ENCODE measurements around the gene IRAK3. TPM values are rescaled to one million over a fixed set of nuclear protein-coding genes. Genes with fewer than 3 reads are reported as not detected.

The IRAK3 gene
- total RNA-seq, 1 experiment from 2014 or later = 0.44 TPM

DNA sequence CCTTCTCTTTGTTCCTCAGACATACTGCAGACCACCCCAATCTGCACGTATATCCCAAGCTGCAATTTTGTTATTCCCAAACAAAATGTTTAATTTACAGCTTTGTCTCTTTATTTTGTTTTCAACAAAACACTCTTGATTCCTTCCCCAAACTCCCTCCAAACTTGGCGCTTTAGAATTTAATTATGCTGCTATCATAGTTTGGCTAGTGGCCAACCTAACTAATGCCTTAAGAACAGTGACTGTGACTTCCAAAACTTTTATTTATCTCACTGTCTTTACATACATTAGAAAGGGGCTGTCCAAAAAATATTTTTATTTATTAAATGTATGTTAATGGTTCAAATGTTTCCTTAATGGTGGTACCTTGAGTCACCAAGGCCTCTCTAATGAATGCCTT is 26.3 kb upstream of the IRAK3 start:
- Histone ChIP-seq H4K91ac (ENCODE audit: insufficient read length, low read depth, low read length) (no peak overlapping the region), H3K14ac (ENCODE audit: insufficient read depth, low read length) (no peak overlapping the region), H3K4ac (ENCODE audit: low read depth, low read length) (no peak overlapping the region), H2BK15ac (ENCODE audit: low read depth, low read length) (no peak overlapping the region), H3K18ac (ENCODE audit: insufficient read length, low read depth, low read length) (no peak overlapping the region), H2AFZ (ENCODE audit: low read length) (no peak overlapping the region), H3K23ac (ENCODE audit: insufficient read length, low read depth, low read length) (no peak overlapping the region), H2AK5ac (ENCODE audit: insufficient read length, low read length) (no peak overlapping the region), H3K27ac (ENCODE audit: insufficient read length, low read depth, low read length) (no peak overlapping the region), H3K9ac (ENCODE audit: extremely low read depth, insufficient read length, low read length) (no peak overlapping the region), H2BK20ac (ENCODE audit: low read depth, low read length, poor library complexity, severe bottlenecking) (no peak overlapping the region), H3K23me2 (ENCODE audit: insufficient read length, low read depth, low read length, poor library complexity, severe bottlenecking) (no peaks in the 10 kb centered on the region), H3K9me3 (ENCODE audit: control insufficient read depth, low read depth, low read length) (no peaks in the 10 kb centered on the region), H3T11ph (ENCODE audit: low read length) (no peak overlapping the region), H2BK12ac (ENCODE audit: insufficient read length, low read depth, low read length) (no peak overlapping the region), H3K56ac (ENCODE audit: insufficient read length, low read depth, low read length) (no peak overlapping the region), H3K79me1 (ENCODE audit: insufficient read depth, low read depth, low read length, poor library complexity, severe bottlenecking) (peaks cover under 1% of the 10 kb centered on the region), H2BK5ac (ENCODE audit: insufficient read length, low read length) (no peak overlapping the region), H3K4me1 (ENCODE audit: insufficient read depth, low read length) (no peaks in the 10 kb centered on the region), H4K8ac (replicated peaks; ENCODE audit: insufficient read length, low read depth, low read length) (no peak overlapping the region), H3K79me2 (ENCODE audit: insufficient read depth, low read length) (peaks cover 3% of the 10 kb centered on the region; the same call in 1 of the 2 replicates), H2BK120ac (ENCODE audit: low read depth, low read length, poor library complexity, severe bottlenecking) (no peak overlapping the region), H4K20me1 (ENCODE audit: control insufficient read depth, insufficient read depth, insufficient read length) (no peaks in the 10 kb centered on the region), H4K5ac (ENCODE audit: insufficient read length, low read depth, low read length) (no peak overlapping the region), H3K27me3 (ENCODE audit: insufficient read depth, low read length) (no peaks in the 10 kb centered on the region), H3K4me2 (ENCODE audit: insufficient read depth, insufficient read length, low read length) (no peak overlapping the region)
- no peak overlapping the region for H3K27ac Mint-ChIP-seq
- H3K36me3 Mint-ChIP-seq (ENCODE audit: insufficient read depth in 1 of 3, low read depth in 3 of 3) = peaks cover 13 to 16% (median 15%) of the 10 kb centered on the region in 3 experiments
- WGBS (ENCODE audit: extremely low coverage, insufficient read length, low lambda C conversion rate) = no CpG with 5 or more reads among the region's 2 CpGs
- no peak for DNase-seq
- H3K9me3 Mint-ChIP-seq = peaks cover 10 to 15% of the 10 kb centered on the region in 2 experiments; a peak in 3 of 5 replicates
- no peak overlapping the region for H3K4me3 Mint-ChIP-seq
- H3K27me3 Mint-ChIP-seq (ENCODE audit: low read depth) = no peaks in the 10 kb centered on the region
- TF ChIP-seq, protein P1, sequence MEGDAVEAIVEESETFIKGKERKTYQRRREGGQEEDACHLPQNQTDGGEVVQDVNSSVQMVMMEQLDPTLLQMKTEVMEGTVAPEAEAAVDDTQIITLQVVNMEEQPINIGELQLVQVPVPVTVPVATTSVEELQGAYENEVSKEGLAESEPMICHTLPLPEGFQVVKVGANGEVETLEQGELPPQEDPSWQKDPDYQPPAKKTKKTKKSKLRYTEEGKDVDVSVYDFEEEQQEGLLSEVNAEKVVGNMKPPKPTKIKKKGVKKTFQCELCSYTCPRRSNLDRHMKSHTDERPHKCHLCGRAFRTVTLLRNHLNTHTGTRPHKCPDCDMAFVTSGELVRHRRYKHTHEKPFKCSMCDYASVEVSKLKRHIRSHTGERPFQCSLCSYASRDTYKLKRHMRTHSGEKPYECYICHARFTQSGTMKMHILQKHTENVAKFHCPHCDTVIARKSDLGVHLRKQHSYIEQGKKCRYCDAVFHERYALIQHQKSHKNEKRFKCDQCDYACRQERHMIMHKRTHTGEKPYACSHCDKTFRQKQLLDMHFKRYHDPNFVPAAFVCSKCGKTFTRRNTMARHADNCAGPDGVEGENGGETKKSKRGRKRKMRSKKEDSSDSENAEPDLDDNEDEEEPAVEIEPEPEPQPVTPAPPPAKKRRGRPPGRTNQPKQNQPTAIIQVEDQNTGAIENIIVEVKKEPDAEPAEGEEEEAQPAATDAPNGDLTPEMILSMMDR (conservative IDR thresholded peaks at IDR 0.05) = no peak
- H3K4me1 Mint-ChIP-seq = no peaks in the 10 kb centered on the region
